DOHH2 (cell line): ENCODE measurements around the gene SART1.

Experiments
- H3F3A ChIP-seq: fragments of 200-600 bp; sonication (generic), shearing (Covaris generic); 2 replicates; pipeline ENCODE4 v1.6.0; 2016; ENCODE audit warnings: antibody characterized with exemption, mild to moderate bottlenecking; ENCODE audit not compliant: control insufficient read depth, insufficient read depth
- H3K27ac ChIP-seq: fragments of 200-600 bp; sonication (generic); 2 replicates; pipeline ENCODE4 v1.5.1; 2014; ENCODE audit warnings: low read depth, mild to moderate bottlenecking, low read length, moderate library complexity
- H3K27me3 ChIP-seq: fragments of 200-600 bp; sonication (generic); 2 replicates; pipeline ENCODE4 v1.6.1; 2014; ENCODE audit warnings: mild to moderate bottlenecking, low read length, mixed read lengths; ENCODE audit not compliant: control insufficient read depth
- H3K36me3 ChIP-seq: fragments of 200-600 bp; sonication (generic); 2 replicates; pipeline ENCODE4 v1.6.1; 2014; ENCODE audit warnings: mild to moderate bottlenecking, low read length, moderate library complexity, mixed read lengths; ENCODE audit not compliant: control insufficient read depth
- H3K4me1 ChIP-seq: fragments of 200-600 bp; sonication (generic); 2 replicates; pipeline ENCODE4 v1.6.1; 2014; ENCODE audit warnings: mild to moderate bottlenecking, low read length, mixed read lengths; ENCODE audit not compliant: control insufficient read depth
- H3K4me2 ChIP-seq: fragments of 200-600 bp; sonication (generic); 2 replicates; pipeline ENCODE4 v1.6.0; 2014; ENCODE audit warnings: mild to moderate bottlenecking, low read length, moderate library complexity
- H3K4me3 ChIP-seq: fragments of 200-600 bp; sonication (generic); 2 replicates; pipeline ENCODE4 v1.5.1; 2014; ENCODE audit warnings: mild to moderate bottlenecking, low read length, mixed read lengths
- H3K79me2 ChIP-seq: fragments of 200-600 bp; sonication (generic); 2 replicates; pipeline ENCODE4 v1.6.1; 2014; ENCODE audit warnings: mild to moderate bottlenecking, low read length, mixed read lengths; ENCODE audit not compliant: control insufficient read depth
- H3K9me2 ChIP-seq: fragments of 200-600 bp; sonication (generic); replicated peaks from 2 replicates; pipeline ENCODE4 v1.6.1; 2014; ENCODE audit warnings: mild to moderate bottlenecking, low read length, mixed read lengths; ENCODE audit not compliant: control insufficient read depth
- H3K9me3 ChIP-seq: fragments of 200-600 bp; sonication (generic); 2 replicates; pipeline ENCODE4 v1.6.1; 2014; ENCODE audit warnings: antibody characterized with exemption, low read length, mixed read lengths; ENCODE audit not compliant: control insufficient read depth, insufficient read depth
- H4K20me1 ChIP-seq: fragments of 200-600 bp; sonication (generic); 2 replicates; pipeline ENCODE4 v1.6.0; 2014; ENCODE audit warnings: low read depth, mild to moderate bottlenecking, antibody characterized with exemption, low read length, moderate library complexity; ENCODE audit not compliant: control insufficient read depth, insufficient read depth
- CTCF ChIP-seq: fragments of 200-600 bp; sonication (generic); IDR thresholded peaks from one replicate; pipeline ENCODE4 v1.5.1; 2014; ENCODE audit warnings: antibody characterized with exemption, mild to moderate bottlenecking, low read depth, low read length; ENCODE audit not compliant: poor library complexity, severe bottlenecking
- EZH2phosphoT487 ChIP-seq: fragments of 200-600 bp; sonication (generic); IDR thresholded peaks from 2 replicates; pipeline ENCODE4 v1.6.1; 2017; ENCODE audit warnings: borderline replicate concordance, mild to moderate bottlenecking, antibody characterized with exemption, low read length, moderate library complexity, mixed read lengths

Gene SART1

GRCh38 chr11:65981101-65981740, 19.7 kb downstream of the SART1 start:
- no peak overlapping the region for H3K4me2 ChIP-seq
- TF ChIP-seq EZH2phosphoT487 (no peak), CTCF (no peak)
- H4K20me1 ChIP-seq = no peaks in the 10 kb centered on the region; the same call in 1 of the 2 replicates
- 0 out of 2 replicates have a peak, but pooled peaks cover 2% of the 10 kb centered on the region for H3F3A ChIP-seq
- H3K4me3 ChIP-seq = no peak overlapping the region
- no peaks in the 10 kb centered on the region for H3K79me2 ChIP-seq
- no peak overlapping the region for H3K27ac ChIP-seq
- no peaks in the 10 kb centered on the region for H3K9me3 ChIP-seq
- peaks cover 23% of the 10 kb centered on the region for H3K36me3 ChIP-seq
- H3K27me3 ChIP-seq = no peaks in the 10 kb centered on the region
- no peaks in the 10 kb centered on the region for H3K9me2 ChIP-seq
- no peaks in the 10 kb centered on the region for H3K4me1 ChIP-seq

GRCh38 chr11:65981972-65982823, 20.7 kb downstream of the SART1 start:
- Histone ChIP-seq H3K79me2 (no peaks in the 10 kb centered on the region), H3K36me3 (peaks cover 17% of the 10 kb centered on the region), H3K9me3 (no peaks in the 10 kb centered on the region), H3K4me1 (no peaks in the 10 kb centered on the region), H3K4me2 (no peak overlapping the region), H3K9me2 (no peaks in the 10 kb centered on the region), H3K4me3 (no peak overlapping the region), H3F3A (0 out of 2 replicates have a peak, but pooled peaks cover 2% of the 10 kb centered on the region), H3K27me3 (no peaks in the 10 kb centered on the region), H3K27ac (no peak overlapping the region), H4K20me1 (no peaks in the 10 kb centered on the region)
- no peak for TF ChIP-seq CTCF
- no peak for TF ChIP-seq EZH2phosphoT487

GRCh38 chr11:65982824-65983588, 21.5 kb downstream of the SART1 start:
- TF ChIP-seq EZH2phosphoT487 (no peak), CTCF (no peak)
- Histone ChIP-seq H4K20me1 (no peaks in the 10 kb centered on the region), H3K36me3 (peaks cover 12% of the 10 kb centered on the region; the same call in 1 of the 2 replicates), H3K4me3 (no peak overlapping the region), H3K79me2 (no peaks in the 10 kb centered on the region), H3K9me3 (no peaks in the 10 kb centered on the region), H3F3A (0 out of 2 replicates have a peak, but pooled peaks cover 2% of the 10 kb centered on the region), H3K4me1 (no peaks in the 10 kb centered on the region), H3K27ac (no peak overlapping the region), H3K27me3 (no peaks in the 10 kb centered on the region), H3K9me2 (no peaks in the 10 kb centered on the region), H3K4me2 (no peak overlapping the region)
